HEK293T (cell line): ENCODE data around the gene CRISP1.

Experiments used
- CTCF ChIA-PET: fragments of 350-600 bp; formaldehyde crosslinking; extraction: SDS; loops from one replicate; lab custom pipeline; 2021; ENCODE audit warnings: antibody characterized with exemption, inconsistent platforms; lab: Yijun Ruan, JAX
- POLR2A ChIA-PET: fragments of 350-600 bp; formaldehyde crosslinking; extraction: SDS; loops from one replicate; lab custom pipeline; 2020; ENCODE audit warnings: antibody characterized with exemption, inconsistent platforms; lab: Yijun Ruan, JAX
- DNase-seq: peaks from one replicate; pipeline ENCODE4 v3.0.0; 2012; ENCODE audit warnings: mixed read lengths; ENCODE audit errors: extremely low spot score
- ARNT ChIP-seq: fragments of 450-650 bp; IDR thresholded peaks from 2 replicates; pipeline ENCODE4 v1.6.1; 2017; ENCODE audit warnings: mild to moderate bottlenecking
- BHLHE40 ChIP-seq: fragments of 450-650 bp; IDR thresholded peaks from 2 replicates; pipeline ENCODE4 v1.6.1; 2016; ENCODE audit warnings: mild to moderate bottlenecking, moderate library complexity, borderline replicate concordance
- CTBP1 ChIP-seq: fragments of 450-650 bp; IDR thresholded peaks from 2 replicates; pipeline ENCODE4 v1.6.1; 2016; ENCODE audit warnings: borderline replicate concordance
- ELF4 ChIP-seq: fragments of 450-650 bp; IDR thresholded peaks from 2 replicates; pipeline ENCODE4 v1.6.1; 2017; ENCODE audit warnings: antibody characterized with exemption
- FOXA1 ChIP-seq: fragments of 450-650 bp; IDR thresholded peaks from 2 replicates; pipeline ENCODE4 v1.6.1; 2016; ENCODE audit warnings: mild to moderate bottlenecking
- FOXK2 ChIP-seq: fragments of 450-650 bp; IDR thresholded peaks from 2 replicates; pipeline ENCODE4 v1.6.1; 2016; ENCODE audit warnings: mild to moderate bottlenecking
- FOXM1 ChIP-seq: fragments of 450-650 bp; IDR thresholded peaks from 2 replicates; pipeline ENCODE4 v1.6.1; 2017; ENCODE audit warnings: mild to moderate bottlenecking, borderline replicate concordance
- HDGF ChIP-seq: fragments of 450-650 bp; IDR thresholded peaks from 2 replicates; pipeline ENCODE4 v1.6.1; 2017; ENCODE audit warnings: antibody characterized with exemption, borderline replicate concordance
- L3MBTL2 ChIP-seq: fragments of 450-650 bp; conservative IDR thresholded peaks from 2 replicates; pipeline ENCODE4 v1.6.1; 2016; ENCODE audit warnings: mild to moderate bottlenecking
- LEF1 ChIP-seq: fragments of 450-650 bp; IDR thresholded peaks from 2 replicates; pipeline ENCODE4 v1.6.1; 2017; ENCODE audit warnings: mild to moderate bottlenecking, borderline replicate concordance
- NFRKB ChIP-seq: fragments of 450-650 bp; IDR thresholded peaks from 2 replicates; pipeline ENCODE4 v1.6.1; 2016; ENCODE audit warnings: mild to moderate bottlenecking, moderate library complexity
- SP1 ChIP-seq: fragments of 450-650 bp; IDR thresholded peaks from 2 replicates; pipeline ENCODE4 v1.6.1; 2017
- SUZ12 ChIP-seq: fragments of 450-650 bp; IDR thresholded peaks from 2 replicates; pipeline ENCODE4 v1.6.1; 2016; ENCODE audit warnings: mild to moderate bottlenecking
- TARDBP ChIP-seq: fragments of 450-650 bp; IDR thresholded peaks from 2 replicates; pipeline ENCODE4 v1.6.1; 2016
- ZNF384 ChIP-seq: fragments of 450-650 bp; IDR thresholded peaks from 2 replicates; pipeline ENCODE4 v1.6.1; 2016
- TF ChIP-seq, protein P1 (sequence below): fragments of 450-650 bp; IDR thresholded peaks from 2 replicates; pipeline ENCODE4 v1.6.1; 2016

The CRISP1 gene

DNA sequence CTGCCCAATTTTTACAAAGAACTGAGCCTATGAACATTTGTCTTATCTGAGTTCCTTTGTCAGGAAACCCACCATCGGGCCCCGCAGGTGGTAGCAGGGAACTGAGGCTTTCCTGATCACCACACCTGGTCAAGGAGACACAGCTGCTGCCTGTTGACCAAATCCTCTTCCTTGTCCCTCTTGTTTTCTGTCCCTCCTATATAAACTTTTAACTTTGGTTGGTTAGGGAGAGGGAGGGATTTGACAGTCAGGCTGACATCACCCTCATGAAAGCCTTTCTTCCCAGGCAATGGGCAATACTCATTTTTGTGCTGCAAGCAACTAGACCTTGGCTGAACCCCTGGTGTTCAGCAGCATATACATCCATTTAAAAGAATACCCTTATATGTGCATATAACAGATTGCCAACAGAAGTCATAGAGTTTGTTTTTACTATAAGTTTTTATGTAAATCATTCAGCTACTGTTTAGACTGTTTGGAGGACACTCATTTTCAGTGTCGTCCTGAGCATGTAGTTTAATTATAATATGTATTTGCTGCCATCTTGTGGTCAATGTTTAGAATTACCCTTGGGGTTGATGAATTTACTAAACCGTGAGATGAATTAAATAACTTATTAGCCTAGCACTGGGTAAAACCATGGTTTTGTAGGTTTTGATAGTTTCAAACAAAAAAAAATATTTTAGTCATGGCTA, 17.0 kb downstream of the CRISP1 start:
- ChIA-PET CTCF (interaction anchor here (0.5 to 1.4 kb wide), 4 partner anchors 81 to 317 kb away, joined by 3 to 7 read pairs (median 6); no protein-coding TSS in a partner anchor), POLR2A (interaction anchor here (1.0 kb wide), 1 partner anchor 226 kb away, joined by 3 read pairs; no protein-coding TSS in a partner anchor)

DNA sequence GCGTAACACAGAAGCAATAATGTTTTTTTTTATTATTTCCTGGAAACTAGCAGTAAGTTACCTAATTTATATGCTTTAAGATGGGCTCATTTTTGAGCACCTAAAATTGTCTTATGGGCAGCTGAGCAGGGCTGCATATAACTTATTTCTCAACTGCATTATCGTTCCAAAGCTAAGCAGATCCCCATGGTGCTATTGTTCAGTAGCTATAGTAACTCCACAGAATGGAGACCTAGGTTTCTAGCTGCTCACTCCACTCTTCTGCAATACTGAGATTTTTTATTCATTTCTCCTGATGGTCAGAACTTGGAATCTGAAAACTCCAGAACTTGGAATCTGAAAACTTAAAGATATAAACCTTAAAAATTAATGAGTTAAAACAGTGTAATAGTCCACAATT, 18.7 kb downstream of the CRISP1 start:
- ChIA-PET POLR2A (no interaction called here), CTCF (interaction anchor here (0.6 to 0.9 kb wide), 2 partner anchors 398 to 441 kb away, joined by 3 read pairs; no protein-coding TSS in a partner anchor)
- no peak for TF ChIP-seq BHLHE40
- no peak for TF ChIP-seq FOXM1
- TF ChIP-seq, protein P1, sequence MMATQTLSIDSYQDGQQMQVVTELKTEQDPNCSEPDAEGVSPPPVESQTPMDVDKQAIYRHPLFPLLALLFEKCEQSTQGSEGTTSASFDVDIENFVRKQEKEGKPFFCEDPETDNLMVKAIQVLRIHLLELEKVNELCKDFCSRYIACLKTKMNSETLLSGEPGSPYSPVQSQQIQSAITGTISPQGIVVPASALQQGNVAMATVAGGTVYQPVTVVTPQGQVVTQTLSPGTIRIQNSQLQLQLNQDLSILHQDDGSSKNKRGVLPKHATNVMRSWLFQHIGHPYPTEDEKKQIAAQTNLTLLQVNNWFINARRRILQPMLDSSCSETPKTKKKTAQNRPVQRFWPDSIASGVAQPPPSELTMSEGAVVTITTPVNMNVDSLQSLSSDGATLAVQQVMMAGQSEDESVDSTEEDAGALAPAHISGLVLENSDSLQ = no peak
- TF ChIP-seq TARDBP = no peak
- TF ChIP-seq ZNF384 = no peak
- TF ChIP-seq NFRKB = no peak
- TF ChIP-seq LEF1 = no peak
- TF ChIP-seq FOXK2 = no peak
- TF ChIP-seq L3MBTL2 = no peak
- no peak for TF ChIP-seq ELF4
- no peak for TF ChIP-seq HDGF
- TF ChIP-seq FOXA1 = no peak
- no peak for TF ChIP-seq SP1
- TF ChIP-seq ARNT = no peak
- TF ChIP-seq SUZ12 = no peak
- no peak for TF ChIP-seq CTBP1
- no peak for DNase-seq

More for the DNA sequence above, 17.0 kb downstream of the CRISP1 start:
- peak; percentile 32 for DNase-seq
- no peak for TF ChIP-seq FOXK2
- no peak for TF ChIP-seq NFRKB
- no peak for TF ChIP-seq CTBP1
- TF ChIP-seq TARDBP = no peak
- TF ChIP-seq HDGF = no peak
- no peak for TF ChIP-seq SUZ12
- TF ChIP-seq ZNF384 = no peak
- no peak for TF ChIP-seq FOXM1
- no peak for TF ChIP-seq ARNT
- TF ChIP-seq BHLHE40 = no peak

DNA sequence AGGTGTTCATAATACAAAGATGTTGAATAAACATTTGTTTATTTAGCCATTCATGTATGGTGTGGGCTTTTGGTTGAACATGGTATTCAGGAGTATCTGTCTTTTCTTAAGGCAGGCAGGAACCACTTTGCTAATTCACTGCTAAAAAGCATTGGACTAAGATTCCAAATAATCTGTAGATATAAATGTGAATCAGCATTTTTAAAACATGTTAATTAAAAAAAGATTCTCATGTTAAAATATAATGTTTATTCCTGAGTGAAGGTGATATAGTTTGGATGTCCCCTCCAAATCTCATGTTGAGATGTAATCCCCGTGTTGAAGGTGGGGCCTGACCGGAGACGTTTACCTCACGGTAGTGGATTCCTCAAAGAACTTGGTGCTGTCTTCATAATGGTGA, 19.3 kb downstream of the CRISP1 start:
- POLR2A ChIA-PET = no interaction called here
- CTCF ChIA-PET = interaction anchor here (0.9 kb wide), 1 partner anchor 440 kb away, joined by 3 read pairs; no protein-coding TSS in a partner anchor
- TF ChIP-seq ZNF384 (no peak), CTBP1 (no peak), ELF4 (no peak), SP1 (no peak), L3MBTL2 (no peak)
- no peak for DNase-seq

DNA sequence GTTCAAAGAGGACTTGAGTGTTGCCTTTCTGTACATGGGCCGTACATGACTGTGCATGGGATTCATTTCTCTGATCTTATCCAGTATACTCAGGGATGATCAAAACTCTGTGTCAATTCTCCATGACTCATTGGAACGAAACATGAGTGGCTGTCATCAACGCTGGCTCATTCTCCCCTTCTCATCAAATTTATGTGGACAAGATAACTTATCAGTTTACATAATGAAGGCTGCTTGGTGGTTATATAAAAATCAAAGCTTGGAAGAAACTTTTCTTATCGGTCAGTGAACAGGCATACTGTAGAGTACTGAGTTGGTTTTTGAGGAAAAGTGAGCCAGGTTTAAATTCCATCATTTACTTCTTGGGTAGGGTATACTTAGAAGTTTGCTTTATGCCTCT, 24.9 kb downstream of the CRISP1 start:
- ChIA-PET CTCF (interaction anchor here (1.7 kb wide), 1 partner anchor 309 kb away, joined by 4 read pairs; no protein-coding TSS in a partner anchor), POLR2A (no interaction called here)
- TF ChIP-seq NFRKB (no peak), LEF1 (no peak), ZNF384 (no peak), FOXK2 (no peak), SP1 (no peak), L3MBTL2 (no peak), HDGF (no peak), ELF4 (no peak), SUZ12 (no peak), CTBP1 (no peak)
- DNase-seq = no peak

DNA sequence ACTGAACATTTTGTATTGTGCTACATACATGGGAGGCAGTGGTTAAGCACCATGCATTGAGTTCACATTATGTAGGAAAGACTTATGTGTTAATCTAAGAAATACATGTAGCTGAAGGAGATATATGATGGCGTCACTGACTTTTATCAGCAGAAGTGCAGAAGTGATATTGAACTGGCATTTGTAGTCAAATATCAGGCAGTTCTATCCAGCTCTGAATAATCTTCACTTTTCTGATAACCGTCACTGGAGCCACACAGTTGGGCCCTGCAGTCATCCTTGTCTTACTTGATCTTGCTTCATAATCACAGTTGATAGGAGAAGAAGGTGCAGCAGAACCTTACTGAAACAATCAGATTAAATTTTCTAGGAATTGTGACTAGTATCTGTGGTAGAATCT, 26.4 kb downstream of the CRISP1 start:
- TF ChIP-seq ELF4 (no peak), SUZ12 (no peak), TARDBP (no peak), ARNT (no peak), NFRKB (no peak), LEF1 (no peak), FOXA1 (no peak), SP1 (no peak), BHLHE40 (no peak), ZNF384 (no peak), L3MBTL2 (no peak), CTBP1 (no peak), FOXK2 (no peak), HDGF (no peak)
- TF ChIP-seq, protein P1 = no peak
- ChIA-PET POLR2A (interaction anchor here (0.6 kb wide), 1 partner anchor 232 kb away, joined by 3 read pairs; no protein-coding TSS in a partner anchor), CTCF (no interaction called here)
- no peak for DNase-seq

DNA sequence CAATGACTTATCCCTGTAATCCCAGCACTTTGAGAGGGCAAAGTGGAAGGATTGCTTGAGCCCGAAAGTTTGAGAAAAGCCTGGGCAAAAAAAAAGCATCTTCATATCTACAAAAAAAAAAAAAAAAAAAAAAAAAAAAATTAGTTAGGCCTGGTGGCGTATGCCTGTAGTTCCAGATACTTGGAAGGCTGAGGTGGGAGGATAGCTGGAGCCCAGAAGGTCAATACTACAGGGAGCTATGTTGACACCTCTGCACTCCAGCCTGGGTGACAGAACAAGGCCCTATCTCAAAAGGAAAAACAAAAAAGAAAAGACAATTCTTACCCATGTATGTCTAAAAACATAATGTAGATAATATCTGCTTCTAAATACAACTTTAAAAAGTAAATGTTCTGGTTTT, 27.2 kb downstream of the CRISP1 start:
- ChIA-PET CTCF (no interaction called here), POLR2A (no interaction called here)
- no peak for DNase-seq
- TF ChIP-seq SUZ12 (no peak), LEF1 (no peak), ARNT (no peak), ZNF384 (no peak), FOXA1 (no peak), NFRKB (no peak), FOXK2 (no peak), TARDBP (no peak)

DNA sequence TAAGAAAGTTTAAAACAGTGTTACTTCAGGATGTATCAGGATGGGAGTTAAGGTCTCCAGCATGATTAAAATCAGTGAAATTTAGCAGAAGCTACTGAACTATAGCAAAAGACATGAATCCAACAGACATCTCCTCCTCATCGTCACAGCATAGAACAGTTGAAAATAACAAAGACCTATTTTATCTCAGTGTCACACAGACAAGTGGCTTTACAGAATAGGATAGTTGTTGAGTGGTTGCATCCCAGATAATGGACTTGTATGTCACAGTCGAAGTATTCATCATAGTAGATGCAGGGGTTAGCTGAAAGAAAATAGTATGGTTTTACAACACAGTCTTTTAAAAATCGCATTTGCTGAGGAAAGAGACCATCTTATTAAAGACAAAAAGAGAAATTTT, 31.2 kb downstream of the CRISP1 start:
- ChIA-PET POLR2A (no interaction called here), CTCF (no interaction called here)
- TF ChIP-seq ARNT = no peak
- no peak for TF ChIP-seq LEF1
- no peak for TF ChIP-seq FOXK2
- no peak for TF ChIP-seq FOXM1
- TF ChIP-seq, protein P1 = no peak

More for the DNA sequence above, 31.2 kb downstream of the CRISP1 start:
- DNase-seq = no peak
